Activated CD8-positive, alpha-beta memory T cell treated with anti-CD3 and anti-CD28 coated beads, Interleukin-2, amount 50 U/mL, for 24 hours (primary cell): ENCODE measurements around the gene GHRH.

Source experiments
- DNase-seq: peaks from one replicate; pipeline ENCODE4 v3.0.0-alpha.2; 2020; ENCODE audit errors: extremely low read depth

Gene GHRH

GRCh38 chr20:37205794-37206193 lies 55.8 kb downstream of the GHRH start:
- DNase-seq: no peak

DNA sequence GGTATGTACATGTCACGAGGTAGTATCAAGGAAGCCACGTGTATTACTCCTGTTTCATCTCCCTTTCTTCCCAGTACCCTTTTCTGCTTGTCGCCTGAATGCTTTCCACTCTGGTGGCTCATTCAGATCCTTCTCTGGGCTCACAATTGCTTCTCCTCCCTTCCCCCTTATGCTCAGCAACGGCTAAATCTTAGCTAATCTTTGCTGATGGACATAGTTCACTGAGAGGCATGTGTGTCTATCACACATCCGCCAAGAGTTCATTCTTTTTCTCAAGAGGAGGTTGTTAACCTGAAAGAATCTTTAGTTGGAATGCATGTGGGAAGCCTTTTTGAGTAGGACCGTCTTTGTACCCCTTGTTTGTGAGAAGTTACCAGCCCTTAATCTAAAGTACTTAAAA lies 56.5 kb downstream of the GHRH start:
- DNase-seq: no peak

DNA sequence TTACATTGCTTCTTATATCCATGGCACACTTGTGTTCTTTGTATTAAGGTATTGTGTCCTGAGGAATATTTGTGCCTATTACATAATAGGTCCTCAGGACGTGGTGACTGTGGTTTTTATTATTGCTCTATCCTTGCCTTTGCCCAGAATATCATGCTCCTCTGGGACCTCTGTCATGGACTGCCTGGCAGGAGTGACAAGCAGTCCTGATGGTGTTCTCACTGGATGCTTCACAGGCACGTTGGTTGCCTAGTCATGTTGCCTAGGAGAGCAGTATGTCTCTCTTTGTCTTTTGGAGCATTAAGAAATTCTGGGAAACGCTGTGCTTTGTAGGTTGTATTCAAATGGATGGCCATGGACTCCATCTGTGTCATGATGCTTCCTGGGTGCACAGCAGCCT lies 57.6 kb downstream of the GHRH start:
- no peak for DNase-seq

DNA sequence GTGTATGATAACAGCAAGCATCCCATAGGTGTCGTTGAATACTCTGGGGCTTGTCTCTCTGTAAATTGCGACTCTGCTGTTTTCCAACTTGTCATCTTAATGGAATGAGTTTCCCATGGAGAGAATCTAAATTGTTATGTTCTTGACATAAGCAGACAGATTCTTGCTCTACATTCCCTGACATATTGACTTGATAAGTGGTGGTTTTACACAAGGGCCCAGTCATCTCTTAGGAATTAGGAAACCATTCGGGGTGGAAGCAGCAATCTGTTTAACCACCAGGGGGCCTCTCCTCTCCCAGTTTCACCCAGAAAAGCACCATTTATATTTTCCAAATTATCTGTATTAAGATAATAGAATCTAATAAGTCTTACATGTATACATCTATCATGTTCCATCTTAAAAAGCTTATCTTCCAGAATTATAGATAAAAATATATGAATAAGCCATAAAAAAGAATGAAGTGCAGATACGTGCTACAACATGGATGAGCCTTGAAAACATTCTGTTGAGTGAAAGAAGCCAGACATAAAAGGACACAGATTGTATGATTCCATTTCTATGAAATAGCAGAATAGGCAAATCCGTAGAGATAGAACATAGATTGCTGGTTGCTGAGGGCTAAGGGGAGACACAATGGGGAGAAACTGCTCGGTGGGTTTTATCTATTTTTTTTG lies 59.2 kb downstream of the GHRH start:
- no peak for DNase-seq

DNA sequence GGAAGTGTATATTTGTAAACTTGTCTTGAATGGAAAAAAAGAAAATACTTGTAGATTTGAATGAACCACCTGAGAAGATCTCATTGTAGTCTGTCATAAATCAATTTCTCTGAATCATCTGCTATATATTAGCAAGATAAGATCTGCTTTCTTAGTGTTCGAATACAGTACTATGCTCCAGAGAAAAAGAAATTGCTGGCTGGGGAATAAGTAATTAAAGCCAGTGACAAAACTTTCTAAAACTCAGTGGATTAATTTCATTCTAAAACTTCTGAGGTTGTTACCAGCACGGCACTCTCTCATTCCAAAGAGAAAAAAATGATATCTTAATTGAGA lies 59.8 kb downstream of the GHRH start:
- DNase-seq: no peak
